HepG2 (cell line): ENCODE measurements around the gene CHSY3. TPM values are rescaled to one million over a fixed set of nuclear protein-coding genes. Genes with fewer than 3 reads are reported as not detected.

Experiments used
- ATAC-seq: fragments of 200-7000 bp; cut with Tn5 transposase; 3 replicates; pipeline ENCODE4 v1.9.1; 2020; ENCODE audit warnings: mild to moderate bottlenecking, moderate library complexity
- BruUV-seq: library from RNA; stranded (reverse); fragments of 400-500 nt; replicated peaks from 2 replicates; lab custom pipeline; 2021; lab: Mats Ljungman, UMichigan
- CTCF ChIA-PET: fragments of 300-600 bp; formaldehyde crosslinking; extraction: SDS; loops from one replicate; lab custom pipeline; 2021; ENCODE audit warnings: low total read pairs, inconsistent platforms, low intra/inter-chr PET ratio; lab: Yijun Ruan, JAX
- POLR2A ChIA-PET: fragments of 350-600 bp; sonication (Branson Sonifier 250); formaldehyde crosslinking; loops from one replicate; lab custom pipeline; 2020; ENCODE audit warnings: antibody characterized with exemption, inconsistent platforms; lab: Yijun Ruan, JAX
- DNase-seq: peaks from one replicate; pipeline ENCODE4 v3.0.0-alpha.2; 2015; ENCODE audit warnings: low spot score
- FAIRE-seq: peaks from 3 replicates; lab custom pipeline; 2011; peaks lifted over from hg19 to GRCh38; lab: Jason Lieb, UNC
- H2AFZ ChIP-seq: one replicate; pipeline ENCODE4 v1.6.1; 2011; ENCODE audit warnings: low read length, inconsistent platforms
- H3K27ac ChIP-seq: fragments of 300-600 bp; 3 replicates; pipeline ENCODE4 v1.8.0; 2011; ENCODE audit warnings: mixed run types, mild to moderate bottlenecking, mixed read lengths, low read length, inconsistent platforms; ENCODE audit not compliant: insufficient read depth; ENCODE audit errors: extremely low read length
- H3K27me3 ChIP-seq, 2 experiments: fragments of 200-600 bp in 1 of 2; 2 replicates in 1 of 2; 3 replicates in 1 of 2; pipeline versions ENCODE4 v1.6.0 to v1.8.0; 2011; ENCODE audit warnings: low read length in 2 of 2, mild to moderate bottlenecking in 2 of 2, moderate library complexity in 2 of 2, inconsistent platforms in 1 of 2; ENCODE audit not compliant: insufficient read depth in 2 of 2, control insufficient read depth in 1 of 2
- H3K36me3 ChIP-seq, 2 experiments: fragments of 200-600 bp in 1 of 2; replicated peaks in 1 of 2; 2 replicates in 1 of 2; 3 replicates in 1 of 2; pipeline versions ENCODE4 v1.5.1 to v1.8.0; 2011; ENCODE audit warnings: low read length in 2 of 2, inconsistent platforms in 1 of 2; ENCODE audit not compliant: insufficient read depth in 2 of 2, control insufficient read depth in 1 of 2
- H3K4me1 ChIP-seq: 2 replicates; pipeline ENCODE4 v1.5.1; 2012; ENCODE audit warnings: low read length, inconsistent platforms; ENCODE audit not compliant: insufficient read depth
- H3K4me2 ChIP-seq: 2 replicates; pipeline ENCODE4 v1.6.0; 2011; ENCODE audit warnings: low read depth, low read length, inconsistent platforms
- H3K4me3 ChIP-seq, 3 experiments: fragments of 200-600 bp in 1 of 3; sonication (generic), shearing (Covaris generic) in 1 of 3; replicated peaks in 1 of 3; 2 replicates each; pipeline ENCODE4 v1.5.1; 2011 to 2016; ENCODE audit warnings: low read length in 3 of 3, inconsistent platforms in 2 of 3, low read depth in 2 of 3, mild to moderate bottlenecking in 2 of 3, control low read depth in 1 of 3, mixed read lengths in 1 of 3; ENCODE audit not compliant: insufficient read depth in 1 of 3
- H3K79me2 ChIP-seq: one replicate; pipeline ENCODE4 v1.6.1; 2011; ENCODE audit warnings: low read length, inconsistent platforms; ENCODE audit not compliant: insufficient read depth
- H3K9ac ChIP-seq: 2 replicates; pipeline ENCODE4 v1.6.0; 2011; ENCODE audit warnings: mild to moderate bottlenecking, low read depth, low read length, inconsistent platforms; ENCODE audit not compliant: insufficient read depth
- H3K9me3 ChIP-seq: 2 replicates; pipeline ENCODE4 v1.5.1; 2012; ENCODE audit warnings: mild to moderate bottlenecking, low read length
- H4K20me1 ChIP-seq: 2 replicates; pipeline ENCODE4 v1.6.0; 2011; ENCODE audit warnings: inconsistent platforms, mild to moderate bottlenecking, low read length, moderate library complexity; ENCODE audit not compliant: insufficient read depth
- ARNT2 ChIP-seq: sonication (generic); formaldehyde crosslinking; IDR thresholded peaks from 2 replicates; pipeline ENCODE4 v1.8.0; 2022; ENCODE audit warnings: mild to moderate bottlenecking, low read depth, missing genetic modification reagents, moderate library complexity
- ASH2L ChIP-seq: fragments of 300-600, 200-600 bp; sonication (generic); IDR thresholded peaks from 2 replicates; pipeline ENCODE4 v1.7.0; 2017; ENCODE audit warnings: low read depth, mild to moderate bottlenecking, moderate library complexity, mixed read lengths, low read length; ENCODE audit not compliant: insufficient read length
- KLF15 ChIP-seq: sonication (generic); formaldehyde crosslinking; IDR thresholded peaks from 2 replicates; pipeline ENCODE4 v1.8.1; 2023; ENCODE audit warnings: borderline replicate concordance, mild to moderate bottlenecking, inconsistent platforms, missing genetic modification reagents, mixed read lengths
- ZBTB21 ChIP-seq: sonication (generic); formaldehyde crosslinking; IDR thresholded peaks from 2 replicates; pipeline ENCODE4 v1.4.0; 2020; ENCODE audit warnings: missing genetic modification reagents
- ZNF143 ChIP-seq: sonication (generic); formaldehyde crosslinking; IDR thresholded peaks from 2 replicates; pipeline ENCODE4 v1.4.0; 2020; ENCODE audit warnings: missing genetic modification reagents
- ZNF274 ChIP-seq: sonication (generic); formaldehyde crosslinking; IDR thresholded peaks from 2 replicates; pipeline ENCODE4 v1.5.1; 2020; ENCODE audit warnings: mild to moderate bottlenecking, missing genetic modification reagents
- ZNF557 ChIP-seq: sonication (generic); formaldehyde crosslinking; IDR thresholded peaks from 2 replicates; pipeline ENCODE4 v1.4.0; 2020; ENCODE audit warnings: missing genetic modification reagents
- ZNF589 ChIP-seq: sonication (generic); formaldehyde crosslinking; conservative IDR thresholded peaks from 2 replicates; pipeline ENCODE4 v1.8.0; 2022; ENCODE audit warnings: mild to moderate bottlenecking, moderate library complexity, missing genetic modification reagents
- ZNF83 ChIP-seq: sonication (generic); formaldehyde crosslinking; IDR thresholded peaks from 2 replicates; pipeline ENCODE4 v1.4.0; 2020; ENCODE audit warnings: missing genetic modification reagents, mild to moderate bottlenecking, borderline replicate concordance
- WGBS: methylation state at CpG from one replicate; pipeline ENCODE4 v1.1.6; 2017; ENCODE audit warnings: low lambda C conversion rate; 5-methylcytosine and 5-hydroxymethylcytosine counted together
- in situ Hi-C: cut with HindIII; loops from 2 replicates; pipeline ENCODE4 v1.10.0; 2017; ENCODE audit warnings: low pct_unique_long_range_greater_than_20kb; ENCODE audit not compliant: extremely low pct_ligation_motif_present
- intact Hi-C: fragments of 100-400 bp; cut with micrococcal nuclease; formaldehyde crosslinking; loops from one replicate; pipeline ENCODE4 v1.10.0; 2022; ENCODE audit not compliant: unreplicated experiment
- polyA plus RNA-seq, 8 experiments: library from polyadenylated mRNA; depleted of rRNA in 3 of 8; stranded (reverse) in 7 of 8; unstranded in 1 of 8; fragments of >200 nt; fragmentation: Illumina TruSeq in 4 of 8; extraction: Trizol in 4 of 8; gene quantifications; 2 replicates each; pipeline versions ENCODE4 v1.2.1 to v1.2.3, GENCODE V29; 2011 to 2016; ENCODE audit warnings: low read depth in 4 of 8, missing spikeins in 1 of 8, mixed read lengths in 1 of 8; ENCODE audit not compliant: insufficient read depth in 1 of 8
- total RNA-seq, 5 experiments: library from RNA; depleted of rRNA; stranded (reverse); fragments of >200 nt; fragmentation: Illumina TruSeq; extraction: Trizol; gene quantifications; 2 replicates each; pipeline ENCODE4 v1.2.3, GENCODE V29; 2016; ENCODE audit warnings: low read depth in 1 of 5
- TF ChIP-seq, protein P1 (sequence below): sonication (generic); formaldehyde crosslinking; IDR thresholded peaks from 2 replicates; pipeline ENCODE4 v1.8.0; 2022; ENCODE audit warnings: mild to moderate bottlenecking, missing genetic modification reagents, borderline replicate concordance
- TF ChIP-seq, protein P2 (sequence below): sonication (generic); formaldehyde crosslinking; conservative IDR thresholded peaks from 2 replicates; pipeline ENCODE4 v1.8.0; 2022; ENCODE audit warnings: mild to moderate bottlenecking, moderate library complexity, missing genetic modification reagents
- TF ChIP-seq, protein P3 (sequence below): IDR thresholded peaks from 2 replicates; pipeline ENCODE4 v1.6.1; 2016; ENCODE audit warnings: missing biosample characterization, missing genetic modification reagents, low read depth
- TF ChIP-seq, protein P4 (sequence below): sonication (generic); IDR thresholded peaks from 2 replicates; pipeline ENCODE4 v1.6.1; 2016; ENCODE audit warnings: low read depth, borderline replicate concordance

CHSY3 gene
- total and polyA plus RNA-seq, 2 of the 13 experiments (the other 11 are each of a cell fraction or from before 2014, with no cell fraction given): 0.26 to 4.1 TPM

DNA sequence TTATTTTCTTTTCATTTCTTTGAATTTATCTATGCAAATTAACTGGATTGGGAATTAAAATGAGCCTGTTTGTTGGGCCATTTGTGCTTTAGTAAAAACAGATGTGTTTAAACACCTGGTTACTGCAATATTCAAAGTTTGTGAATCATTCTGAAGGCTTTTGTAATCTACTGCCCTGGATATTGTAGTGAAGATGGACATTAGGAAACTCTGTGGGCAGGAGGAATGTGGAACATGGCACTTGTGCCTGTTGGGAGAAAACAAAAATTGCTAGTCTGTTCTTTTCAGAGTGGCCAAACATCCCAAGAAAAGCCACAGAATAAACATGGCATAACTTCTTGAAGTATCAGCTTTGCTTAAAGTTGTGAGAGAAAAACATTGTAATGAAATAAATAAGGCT lies 40.8 kb downstream of the CHSY3 start (continued):
- TF ChIP-seq, protein P1, sequence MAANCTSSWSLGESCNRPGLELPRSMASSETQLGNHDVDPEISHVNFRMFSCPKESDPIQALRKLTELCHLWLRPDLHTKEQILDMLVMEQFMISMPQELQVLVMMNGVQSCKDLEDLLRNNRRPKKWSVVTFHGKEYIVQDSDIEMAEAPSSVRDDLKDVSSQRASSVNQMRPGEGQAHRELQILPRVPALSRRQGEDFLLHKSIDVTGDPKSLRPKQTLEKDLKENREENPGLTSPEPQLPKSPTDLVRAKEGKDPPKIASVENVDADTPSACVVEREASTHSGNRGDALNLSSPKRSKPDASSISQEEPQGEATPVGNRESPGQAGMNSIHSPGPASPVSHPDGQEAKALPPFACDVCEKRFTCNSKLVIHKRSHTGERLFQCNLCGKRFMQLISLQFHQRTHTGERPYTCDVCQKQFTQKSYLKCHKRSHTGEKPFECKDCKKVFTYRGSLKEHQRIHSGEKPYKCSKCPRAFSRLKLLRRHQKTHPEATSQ (CRISPR knock-in tag): no peak
- TF ChIP-seq, protein P2, sequence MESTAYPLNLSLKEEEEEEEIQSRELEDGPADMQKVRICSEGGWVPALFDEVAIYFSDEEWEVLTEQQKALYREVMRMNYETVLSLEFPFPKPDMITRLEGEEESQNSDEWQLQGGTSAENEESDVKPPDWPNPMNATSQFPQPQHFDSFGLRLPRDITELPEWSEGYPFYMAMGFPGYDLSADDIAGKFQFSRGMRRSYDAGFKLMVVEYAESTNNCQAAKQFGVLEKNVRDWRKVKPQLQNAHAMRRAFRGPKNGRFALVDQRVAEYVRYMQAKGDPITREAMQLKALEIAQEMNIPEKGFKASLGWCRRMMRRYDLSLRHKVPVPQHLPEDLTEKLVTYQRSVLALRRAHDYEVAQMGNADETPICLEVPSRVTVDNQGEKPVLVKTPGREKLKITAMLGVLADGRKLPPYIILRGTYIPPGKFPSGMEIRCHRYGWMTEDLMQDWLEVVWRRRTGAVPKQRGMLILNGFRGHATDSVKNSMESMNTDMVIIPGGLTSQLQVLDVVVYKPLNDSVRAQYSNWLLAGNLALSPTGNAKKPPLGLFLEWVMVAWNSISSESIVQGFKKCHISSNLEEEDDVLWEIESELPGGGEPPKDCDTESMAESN (CRISPR knock-in tag): no peak
- TF ChIP-seq ASH2L: no peak
- no peak for TF ChIP-seq ZNF83

DNA sequence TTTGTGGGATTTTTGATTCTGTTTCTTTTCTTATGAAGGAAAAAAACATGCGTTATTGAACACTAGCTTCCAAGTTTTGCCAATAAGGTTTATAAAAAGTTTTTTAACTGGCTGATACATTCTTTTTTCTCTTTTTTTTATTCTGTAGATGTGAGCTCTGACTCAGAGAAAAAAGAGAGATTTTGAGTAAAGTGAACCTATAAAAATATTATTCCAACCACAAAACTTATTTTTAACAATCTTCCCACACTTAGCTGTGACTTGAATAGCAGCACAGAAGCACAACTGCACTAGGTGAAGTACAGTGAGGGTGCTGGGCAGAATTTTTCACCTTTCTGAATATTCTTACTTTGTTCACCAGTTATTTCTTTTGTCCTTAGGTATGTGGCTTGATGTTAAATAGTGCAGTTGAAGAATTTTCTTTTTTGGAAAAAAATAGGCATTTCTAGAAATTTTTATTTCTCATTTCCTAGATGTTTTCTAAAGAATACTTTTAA lies 41.6 kb downstream of the CHSY3 start:
- Histone ChIP-seq H3K9me3 (no peaks in the 10 kb centered on the region; the same call in 1 of the 2 replicates), H4K20me1 (no peaks in the 10 kb centered on the region), H3K4me2 (no peak overlapping the region), H3K27ac (no peak overlapping the region), H3K4me3 (no peak overlapping the region), H2AFZ (no peak overlapping the region), H3K36me3 (no peaks in the 10 kb centered on the region), H3K9ac (no peak overlapping the region), H3K27me3 (no peaks in the 10 kb centered on the region), H3K79me2 (no peaks in the 10 kb centered on the region), H3K4me1 (no peaks in the 10 kb centered on the region)
- intact Hi-C loops: no loop called here
- in situ Hi-C loops: no loop called here
- FAIRE-seq (no peak), ATAC-seq (no peak), DNase-seq (no peak)
- 84% methylated on average over 1 of the region's 1 CpG for WGBS
- BruUV-seq: no TSS peak
- POLR2A ChIA-PET: no interaction called here
- CTCF ChIA-PET: no interaction called here
- TF ChIP-seq, protein P3, sequence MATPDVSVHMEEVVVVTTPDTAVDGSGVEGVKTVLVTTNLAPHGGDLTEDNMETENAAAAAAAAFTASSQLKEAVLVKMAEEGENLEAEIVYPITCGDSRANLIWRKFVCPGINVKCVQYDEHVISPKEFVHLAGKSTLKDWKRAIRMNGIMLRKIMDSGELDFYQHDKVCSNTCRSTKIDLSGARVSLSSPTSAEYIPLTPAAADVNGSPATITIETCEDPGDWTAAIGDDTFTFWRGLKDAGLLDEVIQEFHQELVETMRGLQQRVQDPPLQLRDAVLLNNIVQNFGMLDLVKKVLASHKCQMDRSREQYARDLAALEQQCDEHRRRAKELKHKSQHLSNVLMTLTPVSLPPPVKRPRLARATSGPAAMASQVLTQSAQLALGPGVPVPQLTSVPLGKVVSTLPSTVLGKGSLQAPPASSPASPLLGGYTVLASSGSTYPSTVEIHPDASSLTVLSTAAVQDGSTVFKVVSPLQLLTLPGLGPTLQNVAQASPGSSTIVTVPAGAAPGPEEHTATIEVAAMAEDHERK: no peak
- TF ChIP-seq KLF15 (CRISPR knock-in tag) (no peak), ZBTB21 (no peak), ZNF143 (CRISPR knock-in tag) (no peak), ARNT2 (CRISPR knock-in tag) (no peak), ZNF557 (CRISPR knock-in tag) (no peak), ZNF589 (CRISPR knock-in tag) (no peak), ZNF274 (CRISPR knock-in tag) (no peak)
- TF ChIP-seq, protein P4, sequence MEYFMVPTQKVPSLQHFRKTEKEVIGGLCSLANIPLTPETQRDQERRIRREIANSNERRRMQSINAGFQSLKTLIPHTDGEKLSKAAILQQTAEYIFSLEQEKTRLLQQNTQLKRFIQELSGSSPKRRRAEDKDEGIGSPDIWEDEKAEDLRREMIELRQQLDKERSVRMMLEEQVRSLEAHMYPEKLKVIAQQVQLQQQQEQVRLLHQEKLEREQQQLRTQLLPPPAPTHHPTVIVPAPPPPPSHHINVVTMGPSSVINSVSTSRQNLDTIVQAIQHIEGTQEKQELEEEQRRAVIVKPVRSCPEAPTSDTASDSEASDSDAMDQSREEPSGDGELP: no peak
